GM12875 (cell line): ENCODE results near the gene NOC2L.

Source experiments
- H3K4me3 ChIP-seq: one replicate; pipeline ENCODE4 v1.5.1; 2011; ENCODE audit warnings: low read depth, low read length, control low read depth
- CTCF ChIP-seq: IDR thresholded peaks from 2 replicates; pipeline ENCODE4 v1.5.1; 2011; ENCODE audit warnings: low read depth, mild to moderate bottlenecking, control low read depth, inconsistent platforms, low read length, moderate library complexity, borderline replicate concordance; ENCODE audit not compliant: insufficient read depth

Gene NOC2L

DNA sequence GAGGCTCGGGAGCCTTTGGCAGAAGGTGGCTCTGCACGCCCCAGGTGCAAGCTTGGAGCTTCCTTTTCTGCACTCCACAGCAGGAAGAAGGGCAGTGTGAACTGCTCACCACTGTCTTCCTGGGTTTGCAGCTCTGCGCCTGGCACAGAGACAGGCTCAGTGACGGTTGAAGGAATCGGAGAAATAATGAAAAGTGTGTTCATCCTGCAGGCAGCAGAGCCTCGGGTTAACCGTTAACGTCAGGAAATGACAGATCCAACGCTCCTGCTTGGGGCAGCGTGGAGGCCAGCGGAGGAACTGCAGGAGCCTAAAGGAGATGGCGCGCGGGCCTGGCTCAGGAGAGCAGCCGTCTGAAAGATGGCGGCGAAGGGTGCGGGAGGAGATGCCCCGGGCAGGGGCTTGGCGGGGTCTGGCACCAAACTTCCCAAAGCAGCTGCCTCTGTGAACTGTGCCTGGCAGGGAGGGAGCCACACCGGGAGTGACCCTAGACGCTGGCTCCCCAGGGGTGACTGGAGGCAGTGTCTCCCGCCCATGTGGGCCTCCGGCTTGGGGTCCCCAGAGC is 46.2 kb downstream of the NOC2L start:
- TF ChIP-seq CTCF, result peak; percentile 23; the same call in 1 of the 2 replicates
- H3K4me3 ChIP-seq, result no peak overlapping the region

DNA sequence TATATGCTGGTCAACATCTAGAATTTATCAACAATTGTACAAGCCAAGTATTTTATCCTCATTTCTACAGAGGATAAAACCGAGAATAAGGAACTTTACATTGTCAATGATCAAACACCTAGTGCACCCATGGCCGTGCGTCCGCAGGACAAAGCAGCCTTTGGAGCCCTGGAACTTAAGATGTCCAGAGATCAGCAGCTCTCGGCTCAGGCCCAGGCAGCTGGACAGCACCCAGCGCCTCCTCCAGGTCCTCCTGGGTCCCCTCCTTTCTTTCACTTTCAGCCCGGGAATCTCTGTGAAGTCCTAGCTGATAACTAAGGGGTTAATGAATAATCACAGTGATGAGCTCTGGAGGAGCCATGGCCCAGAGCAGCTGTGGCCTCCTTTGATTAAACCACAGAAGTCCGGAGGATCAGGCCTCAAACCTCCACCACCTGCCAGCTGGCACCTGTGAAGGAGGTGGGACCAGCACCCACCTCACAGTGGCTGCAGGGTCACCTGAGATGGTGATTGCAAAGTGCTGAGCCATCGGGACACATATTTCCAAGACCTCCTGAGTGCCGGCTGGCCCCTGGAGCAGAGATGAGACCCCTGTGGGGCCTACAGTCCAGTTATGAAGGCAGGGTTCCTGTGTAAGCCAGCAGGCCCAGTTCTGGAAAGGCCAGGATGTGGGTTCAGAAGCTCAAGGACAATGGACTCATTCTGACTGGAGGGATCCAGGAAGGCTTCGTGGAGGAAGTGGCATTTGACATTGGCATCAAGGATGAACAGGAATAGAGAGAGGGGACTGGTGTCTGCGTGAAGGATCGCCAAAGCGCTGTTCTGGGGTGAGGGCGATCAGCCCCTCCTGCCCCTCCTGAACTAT is 46.9 kb downstream of the NOC2L start:
- TF ChIP-seq CTCF, result no peak
- no peak overlapping the region for H3K4me3 ChIP-seq

- H3K4me3 ChIP-seq, result no peak overlapping the region
- TF ChIP-seq CTCF, result no peak
These were observed 48.0 kb downstream of the NOC2L start for GRCh38 chr1:910881-911721.

- TF ChIP-seq CTCF, result no peak
- H3K4me3 ChIP-seq, result no peak overlapping the region
These were observed 48.7 kb downstream of the NOC2L start for GRCh38 chr1:910311-910880.

- no peak overlapping the region for H3K4me3 ChIP-seq
- no peak for TF ChIP-seq CTCF
These were observed 49.2 kb downstream of the NOC2L start for GRCh38 chr1:909861-910310.

DNA sequence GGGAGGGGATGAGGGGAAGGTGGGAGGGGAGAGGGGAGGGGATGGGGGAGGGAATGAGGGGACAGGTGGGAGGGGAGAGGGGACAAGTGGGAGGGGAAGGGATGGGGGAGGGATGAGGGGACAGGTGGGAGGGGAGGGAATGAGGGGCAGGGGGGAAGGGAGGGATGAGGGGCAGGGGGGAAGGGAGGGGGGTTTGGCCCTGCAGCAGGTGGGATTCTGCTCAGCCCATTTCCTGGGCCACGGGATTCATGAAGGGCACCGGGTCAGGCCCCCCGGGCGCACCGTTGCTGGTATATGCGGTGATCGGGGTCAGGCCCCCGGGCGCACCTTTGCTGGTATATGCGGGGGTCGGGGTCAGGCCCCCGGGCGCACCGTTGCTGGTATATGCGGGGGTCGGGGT is 50.4 kb downstream of the NOC2L start:
- H3K4me3 ChIP-seq, result no peak overlapping the region
- no peak for TF ChIP-seq CTCF
